ENCODE data around the gene WNK3. TPM values are rescaled to one million over a fixed set of nuclear protein-coding genes. Genes with fewer than 3 reads are reported as not detected.

The WNK3 gene
- total and polyA plus RNA-seq, 2 experiments from 2014 or later, result 9.8 to 12.5 TPM

- Histone ChIP-seq H3K4me1 (ENCODE audit: insufficient read depth) (no peaks in the 10 kb centered on the region), H3K27ac (no peak overlapping the region), H3K4me2 (no peak overlapping the region), H4K20me1 (ENCODE audit: insufficient read depth, poor library complexity, severe bottlenecking) (no peaks in the 10 kb centered on the region), H3K27me3 (no peaks in the 10 kb centered on the region), H3K9me3 (ENCODE audit: low read depth) (no peaks in the 10 kb centered on the region), H3K36me3 (replicated peaks; ENCODE audit: insufficient read depth, low read depth) (no peaks in the 10 kb centered on the region), H3K79me2 (no peaks in the 10 kb centered on the region), H3K4me3 (no peak overlapping the region), H2AFZ (no peak overlapping the region), H3K9me2 (replicated peaks; ENCODE audit: insufficient read depth) (no peaks in the 10 kb centered on the region)
- 64% methylated on average over 4 of the region's 4 CpGs for WGBS (ENCODE audit: low lambda C conversion rate, missing lambda C conversion rate)
- no peak for DNase-seq (ENCODE audit: low spot score)
- TF ChIP-seq CTCF (IDR thresholded peaks at IDR 0.05; ENCODE audit: poor library complexity) (no peak), EZH2phosphoT487 (IDR thresholded peaks at IDR 0.05; ENCODE audit: low read depth, severe bottlenecking, unreplicated experiment) (no peak), EZH2 (IDR thresholded peaks at IDR 0.05; ENCODE audit: borderline replicate concordance) (no peak)
These were observed 56.3 kb downstream of the WNK3 start for GRCh38 chrX:54301516-54301915.

GRCh38 chrX:54294306-54294705 is 63.5 kb downstream of the WNK3 start:
- Histone ChIP-seq H3K27me3 (no peaks in the 10 kb centered on the region), H3K36me3 (replicated peaks; ENCODE audit: insufficient read depth, low read depth) (no peaks in the 10 kb centered on the region), H3K9me3 (ENCODE audit: low read depth) (no peaks in the 10 kb centered on the region), H3K9me2 (replicated peaks; ENCODE audit: insufficient read depth) (no peaks in the 10 kb centered on the region), H3K4me3 (no peak overlapping the region), H3K27ac (no peak overlapping the region), H3K4me2 (no peak overlapping the region), H2AFZ (no peak overlapping the region), H3K79me2 (no peaks in the 10 kb centered on the region), H3K4me1 (ENCODE audit: insufficient read depth) (no peaks in the 10 kb centered on the region), H4K20me1 (ENCODE audit: insufficient read depth, poor library complexity, severe bottlenecking) (no peaks in the 10 kb centered on the region)
- TF ChIP-seq EZH2 (IDR thresholded peaks at IDR 0.05; ENCODE audit: borderline replicate concordance) (no peak), CTCF (IDR thresholded peaks at IDR 0.05; ENCODE audit: poor library complexity) (no peak), EZH2phosphoT487 (IDR thresholded peaks at IDR 0.05; ENCODE audit: low read depth, severe bottlenecking, unreplicated experiment) (no peak)
- WGBS (ENCODE audit: low lambda C conversion rate, missing lambda C conversion rate), result 71% methylated on average over 2 of the region's 2 CpGs
- DNase-seq (ENCODE audit: low spot score), result no peak

- H3K4me3 ChIP-seq, result no peak overlapping the region
- H3K4me2 ChIP-seq, result no peak overlapping the region
- no peak for DNase-seq (ENCODE audit: low spot score)
- H3K27ac ChIP-seq, result no peak overlapping the region
- no peaks in the 10 kb centered on the region for H3K4me1 ChIP-seq (ENCODE audit: insufficient read depth)
- no peak overlapping the region for H2AFZ ChIP-seq
- H3K9me3 ChIP-seq (ENCODE audit: low read depth), result no peaks in the 10 kb centered on the region
- H3K79me2 ChIP-seq, result no peaks in the 10 kb centered on the region
- H3K36me3 ChIP-seq (replicated peaks; ENCODE audit: insufficient read depth, low read depth), result no peaks in the 10 kb centered on the region
- no peaks in the 10 kb centered on the region for H3K27me3 ChIP-seq
- no peak for TF ChIP-seq EZH2phosphoT487 (IDR thresholded peaks at IDR 0.05; ENCODE audit: low read depth, severe bottlenecking, unreplicated experiment)
- no peak for TF ChIP-seq EZH2 (IDR thresholded peaks at IDR 0.05; ENCODE audit: borderline replicate concordance)
- no peak for TF ChIP-seq CTCF (IDR thresholded peaks at IDR 0.05; ENCODE audit: poor library complexity)
- H3K9me2 ChIP-seq (replicated peaks; ENCODE audit: insufficient read depth), result no peaks in the 10 kb centered on the region
- 74% methylated on average over 2 of the region's 2 CpGs for WGBS (ENCODE audit: low lambda C conversion rate, missing lambda C conversion rate)
- H4K20me1 ChIP-seq (ENCODE audit: insufficient read depth, poor library complexity, severe bottlenecking), result no peaks in the 10 kb centered on the region
These were observed 65.1 kb downstream of the WNK3 start for GRCh38 chrX:54292755-54293154.

GRCh38 chrX:54291758-54292157 is 66.1 kb downstream of the WNK3 start:
- H2AFZ ChIP-seq, result no peak overlapping the region
- no peaks in the 10 kb centered on the region for H3K27me3 ChIP-seq
- no peaks in the 10 kb centered on the region for H4K20me1 ChIP-seq (ENCODE audit: insufficient read depth, poor library complexity, severe bottlenecking)
- no peaks in the 10 kb centered on the region for H3K4me1 ChIP-seq (ENCODE audit: insufficient read depth)
- no peak overlapping the region for H3K4me3 ChIP-seq
- no peaks in the 10 kb centered on the region for H3K79me2 ChIP-seq
- no peak for TF ChIP-seq CTCF (IDR thresholded peaks at IDR 0.05; ENCODE audit: poor library complexity)
- TF ChIP-seq EZH2phosphoT487 (IDR thresholded peaks at IDR 0.05; ENCODE audit: low read depth, severe bottlenecking, unreplicated experiment), result no peak
- TF ChIP-seq EZH2 (IDR thresholded peaks at IDR 0.05; ENCODE audit: borderline replicate concordance), result no peak
- no peak for DNase-seq (ENCODE audit: low spot score)
- no peaks in the 10 kb centered on the region for H3K9me3 ChIP-seq (ENCODE audit: low read depth)
- H3K9me2 ChIP-seq (replicated peaks; ENCODE audit: insufficient read depth), result no peaks in the 10 kb centered on the region
- WGBS (ENCODE audit: low lambda C conversion rate, missing lambda C conversion rate), result 81% methylated on average over 2 of the region's 2 CpGs
- H3K27ac ChIP-seq, result no peak overlapping the region
- H3K4me2 ChIP-seq, result no peak overlapping the region
- H3K36me3 ChIP-seq (replicated peaks; ENCODE audit: insufficient read depth, low read depth), result no peaks in the 10 kb centered on the region

All from hepatocyte (in vitro differentiated cells).